WERI-Rb-1 (cell line): ENCODE measurements around the gene TMCC3.

Experiments
- DNase-seq: peaks from one replicate; pipeline ENCODE4 v3.0.0-alpha.2; 2020
- H3K27ac ChIP-seq: fragments of 250-450 bp; sonication (Bioruptor Pico); 2 replicates; pipeline ENCODE4 v1.5.1; 2020; ENCODE audit warnings: mild to moderate bottlenecking, moderate library complexity
- H3K27me3 ChIP-seq: fragments of 250-450 bp; sonication (Bioruptor Pico); 2 replicates; pipeline ENCODE4 v1.5.1; 2021; ENCODE audit warnings: mild to moderate bottlenecking, low read depth, moderate library complexity; ENCODE audit not compliant: insufficient read depth, severe bottlenecking
- H3K36me3 ChIP-seq: fragments of 250-450 bp; sonication (Bioruptor Pico); 2 replicates; pipeline ENCODE4 v1.5.1; 2020; ENCODE audit warnings: mild to moderate bottlenecking, moderate library complexity
- H3K4me3 ChIP-seq: 2 replicates; pipeline ENCODE4 v1.5.1; 2011; ENCODE audit warnings: low read depth, mild to moderate bottlenecking, control low read depth, low read length
- H3K9me3 ChIP-seq: fragments of 250-450 bp; sonication (Bioruptor Pico); 2 replicates; pipeline ENCODE4 v1.5.1; 2021; ENCODE audit warnings: mild to moderate bottlenecking, moderate library complexity; ENCODE audit not compliant: severe bottlenecking
- CTCF ChIP-seq: IDR thresholded peaks from 2 replicates; pipeline ENCODE4 v1.5.1; 2011; ENCODE audit warnings: low read depth, mild to moderate bottlenecking, control low read depth, inconsistent platforms, low read length

Gene TMCC3

GRCh38 chr12:94684416-94685142, 34.2 kb upstream of the TMCC3 start:
- H3K4me3 ChIP-seq, result no peak overlapping the region
- no peak for TF ChIP-seq CTCF

DNA sequence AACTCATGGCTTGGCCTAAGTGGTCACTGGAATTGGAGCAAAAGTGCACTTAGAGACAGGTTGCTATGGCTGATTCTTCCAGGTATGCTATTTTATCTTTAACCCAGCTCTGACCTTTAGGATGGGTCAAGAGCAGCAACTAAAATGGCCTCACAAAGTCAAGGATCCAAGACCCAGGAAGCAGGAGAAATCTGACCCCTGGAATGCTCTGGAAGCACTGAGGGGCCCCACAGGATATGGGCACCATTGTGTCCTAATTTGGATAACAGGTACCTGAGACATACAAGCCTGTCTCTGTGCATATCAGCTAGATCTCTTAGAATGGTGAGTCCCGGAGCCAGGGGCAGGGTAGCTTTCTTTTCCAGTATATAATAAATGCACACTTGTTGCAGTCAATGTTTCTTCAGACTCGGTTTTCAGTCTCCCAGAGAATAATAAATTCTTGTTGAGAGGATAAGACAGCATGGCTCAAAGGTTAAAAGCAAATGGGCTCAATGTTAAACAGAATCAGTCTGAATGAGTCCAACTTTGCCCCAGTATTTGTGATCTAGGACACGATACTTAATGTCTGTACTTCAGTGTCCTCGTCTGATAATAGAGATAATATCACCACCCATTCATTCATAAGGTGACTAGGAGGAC, 29.3 kb upstream of the TMCC3 start:
- no peaks in the 10 kb centered on the region for H3K36me3 ChIP-seq
- no peak overlapping the region for H3K27ac ChIP-seq
- no peaks in the 10 kb centered on the region for H3K27me3 ChIP-seq
- no peak for TF ChIP-seq CTCF
- H3K4me3 ChIP-seq, result no peak overlapping the region
- no peaks in the 10 kb centered on the region for H3K9me3 ChIP-seq
- DNase-seq, result no peak

More at GRCh38 chr12:94684416-94685142, 34.2 kb upstream of the TMCC3 start:
- Histone ChIP-seq H3K36me3 (no peaks in the 10 kb centered on the region), H3K9me3 (no peaks in the 10 kb centered on the region), H3K27me3 (no peaks in the 10 kb centered on the region), H3K27ac (no peak overlapping the region)
- no peak for DNase-seq

- no peak overlapping the region for H3K4me3 ChIP-seq
- H3K27ac ChIP-seq, result no peak overlapping the region
- DNase-seq, result no peak
- H3K27me3 ChIP-seq, result no peaks in the 10 kb centered on the region
- no peaks in the 10 kb centered on the region for H3K9me3 ChIP-seq
- no peak for TF ChIP-seq CTCF
- H3K36me3 ChIP-seq, result no peaks in the 10 kb centered on the region
These were observed 28.5 kb upstream of the TMCC3 start for GRCh38 chr12:94678849-94679248.

GRCh38 chr12:94678379-94678778, 28.0 kb upstream of the TMCC3 start:
- DNase-seq, result no peak
- no peak overlapping the region for H3K4me3 ChIP-seq
- no peak overlapping the region for H3K27ac ChIP-seq
- H3K9me3 ChIP-seq, result no peaks in the 10 kb centered on the region
- TF ChIP-seq CTCF, result no peak
- H3K36me3 ChIP-seq, result no peaks in the 10 kb centered on the region
- no peaks in the 10 kb centered on the region for H3K27me3 ChIP-seq

DNA sequence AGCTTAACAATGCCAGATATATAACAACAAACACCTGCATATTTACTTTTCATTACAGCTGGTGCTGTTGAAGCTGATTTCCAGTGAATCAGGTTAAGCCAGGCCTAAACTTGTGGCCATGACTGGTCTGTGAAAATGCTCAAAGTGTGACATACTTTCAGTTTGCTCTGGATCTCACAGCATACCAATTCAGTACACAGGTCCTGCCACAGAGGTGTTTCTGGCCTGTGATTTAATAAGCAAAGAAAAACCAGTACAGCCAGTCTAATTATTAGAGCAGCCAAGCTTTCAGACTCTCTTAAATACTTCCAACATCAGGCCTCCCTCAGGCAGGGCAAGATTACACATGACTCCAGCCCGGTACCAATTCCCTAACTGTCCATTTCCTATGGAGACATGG, 27.4 kb upstream of the TMCC3 start:
- H3K9me3 ChIP-seq, result no peaks in the 10 kb centered on the region
- no peak for DNase-seq
- TF ChIP-seq CTCF, result no peak
- H3K4me3 ChIP-seq, result no peak overlapping the region
- H3K27ac ChIP-seq, result no peak overlapping the region
- H3K27me3 ChIP-seq, result no peaks in the 10 kb centered on the region
- no peaks in the 10 kb centered on the region for H3K36me3 ChIP-seq
